CD4-positive, alpha-beta T cell treated with Interleukin-15 for 4 hours (primary cell): ENCODE data around the gene ALG6.
"Not testable (repeated sequence)": the region's sequence is repeated elsewhere in the genome, so short reads cannot be mapped to it uniquely, and the experiment has no call there.

ENCODE experiments used
- DNase-seq: peaks from one replicate; pipeline ENCODE4 v3.0.0-alpha.2; 2020; ENCODE audit warnings: low spot score

ALG6 gene

GRCh38 chr1:63414691-63415365 lies 47.4 kb downstream of the ALG6 start:
- no peak for DNase-seq

GRCh38 chr1:63418101-63418500 lies 50.7 kb downstream of the ALG6 start:
- no peak for DNase-seq

- DNase-seq = not testable (repeated sequence)
Observed at GRCh38 chr1:63420746-63421145, 53.3 kb downstream of the ALG6 start.

GRCh38 chr1:63423649-63424048 lies 56.2 kb downstream of the ALG6 start:
- DNase-seq = no peak

GRCh38 chr1:63428815-63429214 lies 61.4 kb downstream of the ALG6 start:
- DNase-seq = no peak

- DNase-seq = no peak
Observed at GRCh38 chr1:63429281-63429680, 61.9 kb downstream of the ALG6 start.

- DNase-seq = no peak
Observed at GRCh38 chr1:63435161-63435560, 67.7 kb downstream of the ALG6 start.

GRCh38 chr1:63442141-63442475 lies 74.7 kb downstream of the ALG6 start:
- no peak for DNase-seq

- no peak for DNase-seq
Observed at GRCh38 chr1:63448731-63449246, 81.4 kb downstream of the ALG6 start.

- DNase-seq = no peak
Observed at GRCh38 chr1:63450416-63450815, 83.0 kb downstream of the ALG6 start.

- DNase-seq = no peak
Observed at GRCh38 chr1:63453232-63453631, 85.8 kb downstream of the ALG6 start.

- no peak for DNase-seq
Observed at GRCh38 chr1:63454269-63454668, 86.8 kb downstream of the ALG6 start.

GRCh38 chr1:63458750-63459149 lies 91.3 kb downstream of the ALG6 start:
- no peak for DNase-seq

- no peak for DNase-seq
Observed at GRCh38 chr1:63461661-63462230, 94.3 kb downstream of the ALG6 start.

- DNase-seq = no peak
Observed at GRCh38 chr1:63463248-63463647, 95.8 kb downstream of the ALG6 start.

- no peak for DNase-seq
Observed at GRCh38 chr1:63466181-63466580, 98.8 kb downstream of the ALG6 start.

GRCh38 chr1:63466759-63467158 lies 99.3 kb downstream of the ALG6 start:
- DNase-seq = no peak

- DNase-seq = not testable (repeated sequence)
Observed at GRCh38 chr1:63468683-63469082, 101.3 kb downstream of the ALG6 start.

GRCh38 chr1:63475761-63476160 lies 108.3 kb downstream of the ALG6 start:
- no peak for DNase-seq

- DNase-seq = no peak
Observed at GRCh38 chr1:63480057-63480456, 112.6 kb downstream of the ALG6 start.

GRCh38 chr1:63486629-63487028 lies 119.2 kb downstream of the ALG6 start:
- DNase-seq = no peak

- no peak for DNase-seq
Observed at GRCh38 chr1:63487336-63488065, 120.1 kb downstream of the ALG6 start.
